ENCODE results near the gene ELOVL2.

Gene ELOVL2

DNA sequence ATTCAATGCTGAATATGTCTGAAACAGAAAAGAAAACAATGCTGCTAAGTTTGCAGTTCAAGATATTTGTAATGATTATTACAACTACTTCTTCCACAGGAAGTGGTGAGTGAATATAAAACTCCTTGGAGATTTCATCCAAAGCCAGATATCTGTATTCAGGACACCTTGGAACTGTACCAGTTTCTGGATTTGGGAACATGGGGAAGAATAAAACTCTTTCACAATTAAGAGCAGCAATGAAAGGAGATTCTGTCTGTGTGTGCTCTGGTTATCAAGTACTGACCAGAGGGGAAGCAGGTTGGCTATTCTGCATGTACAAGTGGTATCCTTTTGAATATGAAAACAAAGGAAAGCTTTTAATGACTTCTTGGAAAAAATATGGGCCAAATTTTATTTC lies 21.1 kb downstream of the ELOVL2 start:
- Histone ChIP-seq H3K9ac (ENCODE audit: low read length) (no peak overlapping the region), H3K4me2 (ENCODE audit: low read depth, low read length, poor library complexity, severe bottlenecking) (no peak overlapping the region), H3K27ac (ENCODE audit: low read depth, low read length) (no peak overlapping the region), H3K9me2 (replicated peaks; ENCODE audit: insufficient read depth, low read length) (no peaks in the 10 kb centered on the region), H3K27me3 (ENCODE audit: low read length) (no peaks in the 10 kb centered on the region), H3K4me3 (ENCODE audit: insufficient read depth, low read length, poor library complexity, severe bottlenecking) (no peak overlapping the region), H4K20me1 (ENCODE audit: low read depth, low read length) (no peaks in the 10 kb centered on the region; the same call in 1 of the 2 replicates), H3F3A (ENCODE audit: insufficient read depth) (no peaks in the 10 kb centered on the region), H3K36me3 (ENCODE audit: low read length) (no peaks in the 10 kb centered on the region), H3K79me2 (ENCODE audit: insufficient read depth, low read length) (no peaks in the 10 kb centered on the region), H2AFZ (ENCODE audit: low read depth, low read length, severe bottlenecking) (no peak overlapping the region), H3K9me3 (ENCODE audit: insufficient read depth, low read length) (no peaks in the 10 kb centered on the region)
- no peak for TF ChIP-seq EZH2phosphoT487 (conservative IDR thresholded peaks at IDR 0.05; ENCODE audit: low read length)
- TF ChIP-seq, protein P1, sequence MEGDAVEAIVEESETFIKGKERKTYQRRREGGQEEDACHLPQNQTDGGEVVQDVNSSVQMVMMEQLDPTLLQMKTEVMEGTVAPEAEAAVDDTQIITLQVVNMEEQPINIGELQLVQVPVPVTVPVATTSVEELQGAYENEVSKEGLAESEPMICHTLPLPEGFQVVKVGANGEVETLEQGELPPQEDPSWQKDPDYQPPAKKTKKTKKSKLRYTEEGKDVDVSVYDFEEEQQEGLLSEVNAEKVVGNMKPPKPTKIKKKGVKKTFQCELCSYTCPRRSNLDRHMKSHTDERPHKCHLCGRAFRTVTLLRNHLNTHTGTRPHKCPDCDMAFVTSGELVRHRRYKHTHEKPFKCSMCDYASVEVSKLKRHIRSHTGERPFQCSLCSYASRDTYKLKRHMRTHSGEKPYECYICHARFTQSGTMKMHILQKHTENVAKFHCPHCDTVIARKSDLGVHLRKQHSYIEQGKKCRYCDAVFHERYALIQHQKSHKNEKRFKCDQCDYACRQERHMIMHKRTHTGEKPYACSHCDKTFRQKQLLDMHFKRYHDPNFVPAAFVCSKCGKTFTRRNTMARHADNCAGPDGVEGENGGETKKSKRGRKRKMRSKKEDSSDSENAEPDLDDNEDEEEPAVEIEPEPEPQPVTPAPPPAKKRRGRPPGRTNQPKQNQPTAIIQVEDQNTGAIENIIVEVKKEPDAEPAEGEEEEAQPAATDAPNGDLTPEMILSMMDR (IDR thresholded peaks at IDR 0.05; ENCODE audit: insufficient read depth, low read length, poor library complexity, severe bottlenecking): no peak

DNA sequence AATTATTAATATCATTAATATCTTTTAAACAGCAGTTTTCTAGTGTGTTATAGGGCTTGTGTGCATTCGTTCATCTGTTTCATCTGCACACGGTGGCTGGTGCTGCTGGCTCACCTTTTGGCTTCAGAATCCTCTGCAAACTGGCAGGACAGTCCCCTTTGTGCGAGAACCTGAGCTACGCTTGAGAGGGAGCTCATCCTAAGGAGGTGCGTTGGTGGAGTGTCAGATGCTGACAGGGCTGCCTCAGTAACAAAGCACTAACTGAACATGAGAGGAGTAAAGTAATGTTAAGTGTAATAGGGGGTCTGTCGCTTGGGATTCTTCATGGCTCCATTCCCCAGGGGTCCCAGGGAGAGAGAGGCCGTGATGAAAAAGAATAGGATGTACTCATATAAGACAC lies 22.4 kb downstream of the ELOVL2 start:
- H3K4me2 ChIP-seq (ENCODE audit: low read depth, low read length, poor library complexity, severe bottlenecking): no peak overlapping the region
- H3K4me3 ChIP-seq (ENCODE audit: insufficient read depth, low read length, poor library complexity, severe bottlenecking): no peak overlapping the region
- H3K9me2 ChIP-seq (replicated peaks; ENCODE audit: insufficient read depth, low read length): no peaks in the 10 kb centered on the region
- H3F3A ChIP-seq (ENCODE audit: insufficient read depth): no peaks in the 10 kb centered on the region
- no peaks in the 10 kb centered on the region; the same call in 1 of the 2 replicates for H4K20me1 ChIP-seq (ENCODE audit: low read depth, low read length)
- TF ChIP-seq, protein P1 (IDR thresholded peaks at IDR 0.05; ENCODE audit: insufficient read depth, low read length, poor library complexity, severe bottlenecking): no peak
- no peak for TF ChIP-seq EZH2phosphoT487 (conservative IDR thresholded peaks at IDR 0.05; ENCODE audit: low read length)
- H3K9me3 ChIP-seq (ENCODE audit: insufficient read depth, low read length): no peaks in the 10 kb centered on the region
- no peak overlapping the region for H2AFZ ChIP-seq (ENCODE audit: low read depth, low read length, severe bottlenecking)
- H3K9ac ChIP-seq (ENCODE audit: low read length): no peak overlapping the region
- H3K27me3 ChIP-seq (ENCODE audit: low read length): no peaks in the 10 kb centered on the region
- no peaks in the 10 kb centered on the region for H3K79me2 ChIP-seq (ENCODE audit: insufficient read depth, low read length)
- no peaks in the 10 kb centered on the region for H3K36me3 ChIP-seq (ENCODE audit: low read length)
- no peak overlapping the region for H3K27ac ChIP-seq (ENCODE audit: low read depth, low read length)

DNA sequence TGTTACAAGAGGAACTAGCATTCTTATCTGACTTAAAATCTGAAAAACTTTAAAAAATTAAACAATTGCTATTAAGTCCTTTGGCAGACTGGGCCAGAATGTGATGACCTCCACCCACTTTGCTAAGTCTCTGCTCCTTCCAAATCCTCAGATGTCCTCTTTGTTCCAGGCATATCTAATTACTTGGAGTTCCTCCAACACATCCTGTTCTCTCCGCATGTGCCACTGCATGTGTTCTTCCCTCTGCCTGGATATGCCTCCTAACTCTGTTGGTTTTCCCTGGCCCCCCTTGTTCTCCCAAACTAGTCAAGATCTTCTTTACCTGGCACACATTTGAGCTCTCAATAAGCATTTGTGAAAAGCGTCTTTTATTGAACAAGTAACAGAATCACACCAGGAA lies 23.1 kb downstream of the ELOVL2 start:
- Histone ChIP-seq H3K27me3 (ENCODE audit: low read length) (no peaks in the 10 kb centered on the region), H3K9me2 (replicated peaks; ENCODE audit: insufficient read depth, low read length) (no peaks in the 10 kb centered on the region), H3K4me2 (ENCODE audit: low read depth, low read length, poor library complexity, severe bottlenecking) (no peak overlapping the region), H3F3A (ENCODE audit: insufficient read depth) (no peaks in the 10 kb centered on the region), H3K79me2 (ENCODE audit: insufficient read depth, low read length) (no peaks in the 10 kb centered on the region), H2AFZ (ENCODE audit: low read depth, low read length, severe bottlenecking) (no peak overlapping the region), H3K27ac (ENCODE audit: low read depth, low read length) (no peak overlapping the region), H3K9me3 (ENCODE audit: insufficient read depth, low read length) (no peaks in the 10 kb centered on the region), H3K9ac (ENCODE audit: low read length) (no peak overlapping the region), H3K36me3 (ENCODE audit: low read length) (no peaks in the 10 kb centered on the region), H3K4me3 (ENCODE audit: insufficient read depth, low read length, poor library complexity, severe bottlenecking) (no peak overlapping the region), H4K20me1 (ENCODE audit: low read depth, low read length) (no peaks in the 10 kb centered on the region; the same call in 1 of the 2 replicates)
- TF ChIP-seq EZH2phosphoT487 (conservative IDR thresholded peaks at IDR 0.05; ENCODE audit: low read length): no peak
- TF ChIP-seq, protein P1 (IDR thresholded peaks at IDR 0.05; ENCODE audit: insufficient read depth, low read length, poor library complexity, severe bottlenecking): no peak

Measured in SU-DHL-6 (cell line).